H9 (cell line): ENCODE results near the gene C1QTNF2. TPM values are rescaled to one million over a fixed set of nuclear protein-coding genes. Genes with fewer than 3 reads are reported as not detected.
A peak's percentile ranks its signal among the peaks of the same experiment; 100 is the strongest.

Source experiments
- DNase-seq: peaks from one replicate; pipeline ENCODE4 v3.0.0-alpha.2; 2017
- H2AFZ ChIP-seq: one replicate; pipeline ENCODE4 v1.6.1; 2013; ENCODE audit warnings: mild to moderate bottlenecking, low read length, control low read depth, moderate library complexity
- H2AK5ac ChIP-seq: 2 replicates; pipeline ENCODE4 v1.6.1; 2013; ENCODE audit warnings: low read length, control low read depth, mixed read lengths; ENCODE audit not compliant: insufficient read length
- H2BK120ac ChIP-seq: one replicate; pipeline ENCODE4 v1.6.1; 2013; ENCODE audit warnings: low read depth, mild to moderate bottlenecking, low read length, control low read depth, inconsistent platforms; ENCODE audit not compliant: poor library complexity, severe bottlenecking
- H2BK12ac ChIP-seq: 2 replicates; pipeline ENCODE4 v1.6.1; 2013; ENCODE audit warnings: low read length, control low read depth, mixed read lengths, low read depth; ENCODE audit not compliant: insufficient read length
- H2BK15ac ChIP-seq: 2 replicates; pipeline ENCODE4 v1.6.1; 2013; ENCODE audit warnings: low read depth, low read length, control low read depth
- H2BK20ac ChIP-seq: one replicate; pipeline ENCODE4 v1.6.1; 2013; ENCODE audit warnings: low read depth, mild to moderate bottlenecking, low read length, control low read depth, inconsistent platforms; ENCODE audit not compliant: poor library complexity, severe bottlenecking
- H2BK5ac ChIP-seq: 2 replicates; pipeline ENCODE4 v1.6.1; 2013; ENCODE audit warnings: low read length, control low read depth, mixed read lengths; ENCODE audit not compliant: insufficient read length
- H3K14ac ChIP-seq: 2 replicates; pipeline ENCODE4 v1.6.1; 2013; ENCODE audit warnings: low read length, control low read depth; ENCODE audit not compliant: insufficient read depth
- H3K18ac ChIP-seq: 2 replicates; pipeline ENCODE4 v1.6.1; 2013; ENCODE audit warnings: low read depth, mild to moderate bottlenecking, mixed read lengths, low read length, control low read depth; ENCODE audit not compliant: insufficient read length
- H3K23ac ChIP-seq: 2 replicates; pipeline ENCODE4 v1.6.1; 2013; ENCODE audit warnings: low read length, control low read depth, mixed read lengths, low read depth; ENCODE audit not compliant: insufficient read length
- H3K23me2 ChIP-seq: 2 replicates; pipeline ENCODE4 v1.6.1; 2013; ENCODE audit warnings: low read depth, mild to moderate bottlenecking, mixed read lengths, low read length, control low read depth; ENCODE audit not compliant: insufficient read length, poor library complexity, severe bottlenecking
- H3K27ac ChIP-seq: 2 replicates; pipeline ENCODE4 v1.5.1; 2013; ENCODE audit warnings: low read length, control low read depth, mixed read lengths, low read depth; ENCODE audit not compliant: insufficient read length
- H3K27me3 ChIP-seq: 2 replicates; pipeline ENCODE4 v1.6.1; 2013; ENCODE audit warnings: low read length, control low read depth, inconsistent platforms; ENCODE audit not compliant: insufficient read depth
- H3K4ac ChIP-seq: 2 replicates; pipeline ENCODE4 v1.6.1; 2013; ENCODE audit warnings: low read depth, mild to moderate bottlenecking, control low read depth, inconsistent platforms, low read length, moderate library complexity
- H3K4me1 ChIP-seq: 2 replicates; pipeline ENCODE4 v1.6.1; 2013; ENCODE audit warnings: low read length, control low read depth, inconsistent platforms; ENCODE audit not compliant: insufficient read depth
- H3K4me2 ChIP-seq: 2 replicates; pipeline ENCODE4 v1.6.1; 2013; ENCODE audit warnings: low read length, control low read depth, mixed read lengths; ENCODE audit not compliant: insufficient read length, insufficient read depth
- H3K56ac ChIP-seq: 2 replicates; pipeline ENCODE4 v1.6.1; 2013; ENCODE audit warnings: low read depth, mild to moderate bottlenecking, mixed read lengths, low read length, control low read depth; ENCODE audit not compliant: insufficient read length
- H3K79me1 ChIP-seq: 2 replicates; pipeline ENCODE4 v1.6.1; 2013; ENCODE audit warnings: low read depth, mild to moderate bottlenecking, moderate library complexity, low read length, control low read depth, inconsistent platforms; ENCODE audit not compliant: insufficient read depth, poor library complexity, severe bottlenecking
- H3K79me2 ChIP-seq: 2 replicates; pipeline ENCODE4 v1.6.1; 2013; ENCODE audit warnings: low read length, control low read depth, inconsistent platforms; ENCODE audit not compliant: insufficient read depth
- H3K9ac ChIP-seq: 2 replicates; pipeline ENCODE4 v1.6.1; 2013; ENCODE audit warnings: low read length, control low read depth, mixed read lengths; ENCODE audit not compliant: insufficient read length; ENCODE audit errors: extremely low read depth
- H3K9me3 ChIP-seq: one replicate; pipeline ENCODE4 v1.6.1; 2013; ENCODE audit warnings: low read depth, low read length, inconsistent platforms; ENCODE audit not compliant: control insufficient read depth
- H3T11ph ChIP-seq: one replicate; pipeline ENCODE4 v1.6.1; 2013; ENCODE audit warnings: mild to moderate bottlenecking, low read length, control low read depth, inconsistent platforms
- H4K20me1 ChIP-seq: one replicate; pipeline ENCODE4 v1.6.1; 2013; ENCODE audit not compliant: control insufficient read depth, insufficient read length, insufficient read depth
- H4K5ac ChIP-seq: 2 replicates; pipeline ENCODE4 v1.6.1; 2013; ENCODE audit warnings: low read depth, mild to moderate bottlenecking, mixed read lengths, low read length, control low read depth; ENCODE audit not compliant: insufficient read length
- H4K8ac ChIP-seq: replicated peaks from 2 replicates; pipeline ENCODE4 v1.6.1; 2013; ENCODE audit warnings: low read length, control low read depth, mixed read lengths, low read depth; ENCODE audit not compliant: insufficient read length
- H4K91ac ChIP-seq: 2 replicates; pipeline ENCODE4 v1.6.1; 2013; ENCODE audit warnings: low read depth, mild to moderate bottlenecking, moderate library complexity, mixed read lengths, low read length, control low read depth; ENCODE audit not compliant: insufficient read length
- H3K27ac Mint-ChIP-seq, 3 experiments: 2 replicates in 2 of 3; 3 replicates in 1 of 3; pipeline ENCODE4 v1.8.0; 2020 to 2021; ENCODE audit warnings: mixed read lengths in 3 of 3, mild to moderate bottlenecking in 1 of 3, moderate library complexity in 1 of 3
- H3K27me3 Mint-ChIP-seq: 2 replicates; pipeline ENCODE4 v1.8.0; 2021; ENCODE audit warnings: low read depth, mild to moderate bottlenecking, moderate library complexity, mixed read lengths
- H3K36me3 Mint-ChIP-seq, 3 experiments: 2 replicates in 2 of 3; 3 replicates in 1 of 3; pipeline ENCODE4 v1.8.0; 2020 to 2021; ENCODE audit warnings: low read depth in 3 of 3, mixed read lengths in 3 of 3; ENCODE audit not compliant: insufficient read depth in 1 of 3
- H3K4me1 Mint-ChIP-seq, 2 experiments: 2 replicates each; pipeline ENCODE4 v1.8.0; 2020; ENCODE audit warnings: mixed read lengths in 2 of 2
- H3K4me3 Mint-ChIP-seq, 2 experiments: 2 replicates in 1 of 2; 3 replicates in 1 of 2; pipeline ENCODE4 v1.8.0; 2020 to 2021; ENCODE audit warnings: mild to moderate bottlenecking in 2 of 2, mixed read lengths in 2 of 2, moderate library complexity in 1 of 2
- H3K9me3 Mint-ChIP-seq, 2 experiments: 2 replicates in 1 of 2; 3 replicates in 1 of 2; pipeline ENCODE4 v1.8.0; 2020; ENCODE audit warnings: mild to moderate bottlenecking in 2 of 2, mixed read lengths in 2 of 2, moderate library complexity in 1 of 2
- CTCF ChIP-seq: fragments of 200-600 bp; sonication (generic); conservative IDR thresholded peaks from 3 replicates; pipeline ENCODE4 v1.8.0; 2021; ENCODE audit warnings: antibody characterized with exemption, mild to moderate bottlenecking
- WGBS: extraction: QIAGEN DNeasy Blood & Tissue Kit; methylation state at CpG from one replicate; pipeline ENCODE4 v1.1.7; 2013; ENCODE audit warnings: missing lambda C conversion rate, low lambda C conversion rate, mixed read lengths; ENCODE audit not compliant: insufficient read length; ENCODE audit errors: extremely low coverage; 5-methylcytosine and 5-hydroxymethylcytosine counted together
- total RNA-seq: library from RNA; stranded (reverse); gene quantifications from 2 replicates; pipeline ENCODE4 v1.2.1, GENCODE V29; 2021

C1QTNF2 gene
- total RNA-seq, 1 experiment from 2014 or later = 0.59 TPM

DNA sequence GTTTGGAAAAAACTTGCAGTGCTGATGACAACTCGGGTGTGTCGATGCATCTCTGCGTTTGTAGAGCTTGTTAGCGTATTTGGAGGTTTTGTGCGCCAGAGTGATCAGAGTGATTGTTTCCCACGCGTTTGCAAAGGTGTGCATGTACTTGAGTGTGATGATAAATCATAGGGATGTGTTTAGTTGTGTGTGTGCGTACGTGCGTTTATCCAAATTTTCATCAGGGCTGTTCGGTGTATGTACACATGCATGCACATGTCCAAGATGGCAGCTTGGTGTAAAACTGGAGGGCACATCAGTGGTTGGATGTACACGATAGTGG, 248 bp upstream of the C1QTNF2 start:
- H3K27ac Mint-ChIP-seq = no peak overlapping the region
- peaks cover 61% of the 10 kb centered on the region for H3K27me3 Mint-ChIP-seq

More for the DNA sequence above, 248 bp upstream of the C1QTNF2 start:
- Histone ChIP-seq H4K20me1 (no peaks in the 10 kb centered on the region), H4K8ac (no peak overlapping the region), H2BK120ac (no peak overlapping the region), H3K14ac (no peak overlapping the region), H2BK12ac (no peak overlapping the region), H3K27ac (no peak overlapping the region), H3K27me3 (peaks cover 9% of the 10 kb centered on the region; the same call in 1 of the 2 replicates), H4K5ac (no peak overlapping the region), H3K79me1 (no peaks in the 10 kb centered on the region), H3K9me3 (no peaks in the 10 kb centered on the region), H3K18ac (no peak overlapping the region), H3K4ac (no peak overlapping the region), H3T11ph (no peak overlapping the region), H3K4me2 (peak overlapping the region; percentile 72), H3K56ac (no peak overlapping the region), H3K23me2 (peaks cover 8% of the 10 kb centered on the region), H2AK5ac (no peak overlapping the region), H3K4me1 (no peaks in the 10 kb centered on the region; the same call in 1 of the 2 replicates), H2AFZ (peak overlapping the region; percentile 74), H2BK15ac (no peak overlapping the region), H4K91ac (no peak overlapping the region), H2BK5ac (no peak overlapping the region), H3K79me2 (no peaks in the 10 kb centered on the region), H3K23ac (no peak overlapping the region), H2BK20ac (no peak overlapping the region), H3K9ac (peak overlapping the region; percentile 28)
- no CpG with 5 or more reads among the region's 12 CpGs for WGBS
- Mint-ChIP-seq H3K9me3 (no peaks in the 10 kb centered on the region), H3K4me3 (peak overlapping the region; percentile 64 to 75), H3K4me1 (peaks cover 10 to 11% of the 10 kb centered on the region in 2 experiments), H3K36me3 (no peaks in the 10 kb centered on the region)
- DNase-seq = no peak
- no peak for TF ChIP-seq CTCF
